SIG-M5 treated with dmso at 0.1 percent for 504 hours (cell line): ENCODE results near the gene ETV6.
"Not testable (repeated sequence)": the region's sequence is repeated elsewhere in the genome, so short reads cannot be mapped to it uniquely, and the experiment has no call there.

Experiments
- DNase-seq: peaks from one replicate; lab custom pipeline; 2025; ENCODE audit not compliant: unreplicated experiment; lab: John Stamatoyannopoulos, UW

ETV6 gene

DNA sequence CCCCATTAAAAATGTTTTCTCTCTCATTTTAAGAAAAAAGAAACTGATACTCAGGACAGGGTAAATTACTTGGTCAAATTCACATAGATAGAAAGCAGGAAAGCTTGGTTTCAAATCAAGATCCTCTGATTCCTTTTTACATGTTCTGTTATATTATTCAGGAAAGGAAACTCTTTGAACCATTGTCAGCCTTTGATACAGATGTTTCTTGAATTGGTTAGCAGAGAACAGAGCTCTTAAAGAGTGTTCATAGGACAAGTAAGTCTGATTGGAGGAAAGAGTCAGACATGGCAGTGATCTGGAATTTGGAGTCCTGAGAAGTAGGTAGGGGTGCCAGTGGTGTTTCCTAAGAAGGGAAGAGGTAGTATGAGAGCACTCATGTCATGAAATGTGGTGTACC, 256.1 kb downstream of the ETV6 start:
- no peak for DNase-seq

DNA sequence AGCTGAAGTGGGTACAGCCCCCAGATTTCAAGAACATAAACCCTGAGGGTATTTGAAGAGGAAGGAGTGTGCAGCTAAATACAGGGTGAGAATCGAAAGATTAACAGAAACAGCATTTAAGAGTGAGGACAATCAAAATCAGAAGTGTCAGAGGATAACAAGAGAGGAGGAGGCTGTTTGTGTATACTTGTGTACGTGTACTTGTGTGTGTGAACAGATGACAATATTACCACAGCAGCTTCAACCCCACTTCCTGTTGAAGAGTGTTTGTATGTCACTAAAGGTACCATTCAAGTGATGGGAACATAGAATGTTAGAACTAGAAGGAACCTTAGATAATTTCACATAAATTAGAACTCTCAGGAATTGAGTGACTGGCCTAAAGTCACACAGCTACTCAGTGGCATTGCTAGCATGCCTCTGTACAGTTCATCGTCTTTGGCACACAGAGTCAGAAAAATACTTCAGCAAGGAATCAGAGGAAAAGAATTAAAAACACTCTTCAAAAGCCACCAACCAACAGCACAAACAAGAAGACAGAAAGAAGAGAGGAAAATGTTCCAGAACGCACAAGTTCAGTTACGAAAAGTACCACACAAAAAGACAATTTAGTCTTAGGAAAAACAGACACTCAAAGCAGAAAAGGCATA, 256.9 kb downstream of the ETV6 start:
- DNase-seq, result no peak

DNA sequence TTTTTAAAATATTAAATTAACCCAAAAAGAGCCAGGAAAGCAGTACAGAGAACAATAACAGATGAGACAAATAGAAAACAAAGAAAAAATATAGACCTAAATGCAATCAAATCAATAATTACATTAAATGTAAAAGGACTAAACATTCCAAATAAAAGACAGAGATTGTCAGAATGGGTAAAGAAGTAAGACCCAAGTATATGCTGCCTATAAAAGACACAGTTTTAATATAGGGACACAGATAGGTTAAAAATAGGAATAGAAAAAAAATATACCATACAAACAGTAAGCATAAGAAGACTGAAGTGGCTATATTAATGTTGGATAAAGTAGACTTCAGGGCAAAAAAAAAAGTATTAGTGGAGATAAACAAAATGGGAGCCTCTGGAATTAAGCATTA, 258.2 kb downstream of the ETV6 start:
- no peak for DNase-seq

DNA sequence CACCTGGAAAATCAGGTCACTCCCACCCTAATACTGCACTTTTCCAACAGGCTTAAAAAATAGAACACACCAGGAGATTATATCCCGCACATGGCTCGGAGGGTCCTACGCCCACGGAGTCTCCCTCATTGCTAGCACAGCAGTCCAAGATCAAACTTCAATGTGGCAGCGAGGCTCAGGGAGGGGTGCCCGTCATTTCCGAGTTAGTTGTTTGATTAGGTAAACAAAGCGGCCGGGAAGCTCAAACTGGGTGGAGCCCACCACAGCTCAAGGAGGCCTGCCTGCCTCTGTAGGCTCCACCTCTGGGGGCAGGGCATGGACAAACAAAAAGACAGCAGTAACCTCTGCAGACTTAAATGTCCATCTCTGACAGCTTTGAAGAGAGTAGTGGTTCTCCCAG, 259.9 kb downstream of the ETV6 start:
- not testable (repeated sequence) for DNase-seq

DNA sequence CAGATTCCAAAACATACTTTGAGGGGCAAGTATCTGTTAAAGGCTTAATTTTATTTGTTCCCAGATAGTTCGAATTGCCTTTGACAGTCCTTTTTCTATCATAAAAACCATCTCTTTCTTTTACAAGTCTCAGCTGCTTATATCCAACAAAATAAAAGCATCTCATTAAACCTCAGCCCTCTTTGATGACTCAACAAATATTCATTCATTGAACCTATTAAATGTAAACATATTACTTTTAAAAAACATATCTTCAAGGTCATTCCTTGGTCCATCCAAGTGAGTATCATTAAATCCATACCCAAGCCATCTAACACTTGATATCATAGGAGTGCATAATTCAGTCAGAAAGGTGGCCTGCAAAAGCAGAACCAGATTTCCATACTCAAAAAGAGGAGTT, 266.6 kb downstream of the ETV6 start:
- no peak for DNase-seq

DNA sequence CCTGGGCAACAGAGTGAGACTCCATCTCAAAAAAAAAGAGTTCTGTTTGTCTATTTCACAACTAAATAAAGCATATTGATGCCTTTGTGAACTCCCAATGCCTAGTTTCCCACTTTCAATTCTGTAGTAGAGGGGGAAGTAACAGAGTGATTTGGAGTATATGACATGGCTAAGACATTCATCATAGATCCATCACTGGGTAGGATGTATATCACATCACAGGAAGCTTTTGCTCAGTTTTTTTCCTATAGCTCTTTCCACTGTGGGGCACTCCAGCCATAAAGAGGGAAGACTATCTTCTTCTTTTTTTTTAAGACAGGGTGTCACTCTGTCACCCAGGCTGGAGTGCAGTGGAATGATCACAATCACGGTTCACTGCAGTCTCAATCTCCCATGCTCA, 267.3 kb downstream of the ETV6 start:
- no peak for DNase-seq

DNA sequence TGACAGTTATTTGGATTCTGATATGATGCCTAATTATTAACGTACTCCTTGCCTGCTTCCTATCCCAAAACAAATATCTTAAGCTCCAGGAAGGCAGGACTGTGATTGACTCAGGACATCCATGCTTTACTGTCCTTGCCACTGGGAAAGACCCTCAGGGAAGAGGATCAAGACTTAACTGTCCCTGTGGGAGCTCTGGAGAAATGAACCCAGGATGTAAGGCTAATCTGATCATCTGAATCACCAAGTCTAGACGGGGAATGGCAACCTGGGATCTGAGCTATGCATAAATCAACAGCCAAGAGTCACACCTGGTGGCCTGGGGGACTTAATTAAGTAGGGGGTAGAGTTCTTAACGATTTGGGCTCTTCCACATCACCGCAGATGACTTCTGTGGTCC, 268.0 kb downstream of the ETV6 start:
- DNase-seq, result no peak

DNA sequence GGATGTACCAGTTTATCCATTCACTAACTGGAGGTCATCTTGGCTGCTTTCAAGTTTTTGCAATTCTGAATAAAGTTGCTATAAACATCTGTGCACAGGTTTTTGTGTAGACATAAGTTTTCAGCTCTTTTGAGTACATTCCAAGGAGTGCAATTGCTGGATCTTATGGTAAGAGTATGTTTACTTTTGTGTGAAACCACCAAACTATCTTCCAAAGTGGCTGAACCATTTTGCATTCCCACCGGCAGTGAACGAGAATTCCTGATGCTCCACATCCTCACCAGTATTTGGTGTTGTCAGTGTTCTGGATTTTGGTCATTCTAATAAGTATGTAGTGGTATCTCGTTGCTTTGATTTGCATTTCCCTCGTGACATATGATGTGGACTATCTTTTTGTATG, 270.8 kb downstream of the ETV6 start:
- no peak for DNase-seq

DNA sequence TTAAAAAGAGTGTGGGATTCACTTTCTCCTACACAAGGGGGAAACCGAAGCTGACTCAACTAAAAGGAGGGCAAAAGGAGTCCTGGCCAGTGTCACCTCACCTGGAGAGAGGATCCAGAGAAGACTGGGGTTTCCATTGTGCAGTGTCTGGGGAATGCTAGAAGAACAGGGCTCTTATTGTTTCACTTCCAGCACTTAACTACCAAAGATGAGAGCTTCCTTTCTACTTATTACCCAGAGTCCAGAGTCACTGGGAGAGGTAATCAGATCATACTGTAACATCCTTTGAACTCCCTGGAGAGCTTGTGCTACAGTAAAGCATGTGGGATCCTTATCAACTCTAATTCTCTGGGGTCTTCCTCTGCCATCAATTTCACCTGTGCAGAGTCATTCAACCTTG, 272.9 kb downstream of the ETV6 start:
- DNase-seq, result no peak

DNA sequence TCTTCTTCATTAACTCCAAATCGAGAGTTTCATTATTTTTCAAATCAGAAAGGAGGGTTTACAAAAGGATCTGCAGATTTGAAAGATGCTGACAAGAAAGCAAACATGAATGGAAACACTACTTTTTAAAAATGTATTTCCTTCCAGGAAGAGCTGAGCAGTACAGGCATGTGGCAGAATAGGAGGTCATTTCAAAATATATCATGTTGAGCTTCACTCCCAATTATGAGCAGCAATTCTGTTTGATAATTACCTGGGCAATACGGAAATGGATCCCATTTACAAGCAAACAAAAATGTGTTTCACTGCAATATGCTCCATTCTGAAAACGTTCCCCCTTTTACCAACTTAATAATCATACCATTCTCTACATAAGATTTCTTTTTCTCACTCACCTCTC, 273.6 kb downstream of the ETV6 start:
- DNase-seq, result no peak

DNA sequence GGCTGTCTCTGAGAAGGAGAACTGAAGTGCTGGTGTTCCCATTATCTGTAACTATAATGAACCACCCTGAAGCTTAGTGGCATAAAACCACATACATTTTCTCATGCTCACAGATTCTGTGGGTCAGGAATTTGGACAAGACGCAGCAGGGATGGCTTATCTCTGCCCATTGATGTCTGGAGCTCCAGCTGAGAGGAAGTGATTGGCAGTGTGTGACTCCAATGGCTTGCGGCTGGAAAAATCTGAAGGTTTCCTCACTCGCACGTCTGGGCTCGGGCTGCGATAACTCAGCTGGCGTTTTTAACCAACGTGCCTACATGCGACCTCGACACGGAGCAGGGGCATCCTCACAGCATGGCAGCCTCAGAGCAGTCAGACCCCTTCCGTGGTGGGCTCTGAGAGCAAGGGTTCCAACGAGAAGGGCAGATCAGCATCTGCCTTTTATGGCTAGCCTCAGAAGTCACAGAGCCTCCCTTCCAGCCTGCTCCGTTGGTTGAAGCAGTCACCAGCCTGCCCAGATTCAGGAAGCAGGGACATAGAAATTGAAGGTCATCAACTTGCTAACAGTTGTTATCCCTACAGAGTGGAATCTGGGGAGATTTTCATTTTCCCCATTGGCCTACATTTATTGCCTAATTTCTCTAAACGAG, 277.9 kb downstream of the ETV6 start:
- DNase-seq, result no peak

DNA sequence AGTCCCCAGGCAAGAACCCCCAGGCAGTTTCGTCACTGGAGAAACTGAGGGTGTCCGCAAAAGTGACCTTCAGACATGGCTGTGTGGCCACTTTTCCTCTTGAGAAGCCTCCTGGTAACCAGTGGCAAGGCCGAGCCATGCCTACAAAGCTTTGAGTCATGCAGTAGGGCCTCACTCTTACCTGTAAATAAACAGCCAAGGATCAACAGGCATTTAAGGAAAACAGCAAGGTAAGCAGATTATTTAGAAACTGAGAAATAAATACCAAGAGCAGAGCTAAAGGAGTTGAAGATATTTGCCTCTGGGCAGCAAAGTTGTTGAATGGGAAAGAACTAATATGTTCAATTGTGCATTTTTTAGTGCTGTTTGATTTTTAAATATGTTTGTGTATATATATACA, 280.2 kb downstream of the ETV6 start:
- no peak for DNase-seq

DNA sequence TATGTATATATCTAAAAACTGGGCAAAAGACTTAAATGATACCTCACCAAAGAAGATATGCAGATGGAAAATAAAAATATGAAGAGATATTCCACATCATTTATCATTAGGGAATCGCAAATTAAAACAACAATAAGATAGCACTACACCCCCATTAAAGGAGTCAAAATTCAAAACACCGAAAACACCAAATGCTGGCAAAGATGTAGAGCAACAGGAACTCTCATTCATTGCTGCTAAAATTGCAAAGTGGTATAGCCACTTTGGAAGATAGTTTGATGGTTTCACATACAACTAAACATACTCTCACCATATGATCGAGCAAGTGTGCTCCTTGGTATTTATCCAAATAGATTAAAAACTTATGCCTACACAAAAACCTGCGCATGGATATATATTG, 289.7 kb downstream of the ETV6 start:
- no peak for DNase-seq

DNA sequence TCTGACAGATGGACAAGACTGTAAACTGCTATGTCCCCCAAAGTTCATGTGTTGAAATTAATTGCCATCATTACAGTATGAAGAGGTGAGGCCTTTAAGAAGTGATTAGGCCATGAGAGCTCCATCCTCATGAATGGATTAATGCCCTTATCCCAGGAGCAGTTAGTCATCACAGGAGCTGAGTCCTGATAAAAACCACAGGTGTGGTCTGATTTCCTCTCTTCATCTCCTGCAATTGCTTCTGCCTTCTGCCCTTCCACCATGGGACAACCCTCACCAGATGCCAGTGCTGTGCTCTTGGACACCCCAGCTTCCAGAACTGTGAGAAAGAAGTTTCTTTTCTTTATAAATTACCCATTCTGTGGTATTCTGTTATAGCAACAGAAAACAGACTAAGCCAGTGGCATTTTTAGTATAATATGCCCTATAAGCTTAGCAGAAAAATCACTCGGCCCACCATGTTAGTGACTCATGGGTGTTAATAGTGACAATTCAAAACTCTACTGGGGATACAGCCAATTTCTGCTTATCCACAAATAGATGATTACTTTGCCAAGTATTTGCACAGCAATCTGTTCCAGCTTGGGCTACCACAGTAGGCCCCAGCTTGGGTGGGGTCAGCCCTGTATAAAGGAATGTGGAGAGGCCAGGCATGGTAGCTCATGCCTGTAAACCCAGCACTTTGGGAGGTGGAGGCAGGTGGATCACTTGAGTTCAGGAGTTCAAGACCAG, 292.3 kb downstream of the ETV6 start:
- DNase-seq, result no peak

DNA sequence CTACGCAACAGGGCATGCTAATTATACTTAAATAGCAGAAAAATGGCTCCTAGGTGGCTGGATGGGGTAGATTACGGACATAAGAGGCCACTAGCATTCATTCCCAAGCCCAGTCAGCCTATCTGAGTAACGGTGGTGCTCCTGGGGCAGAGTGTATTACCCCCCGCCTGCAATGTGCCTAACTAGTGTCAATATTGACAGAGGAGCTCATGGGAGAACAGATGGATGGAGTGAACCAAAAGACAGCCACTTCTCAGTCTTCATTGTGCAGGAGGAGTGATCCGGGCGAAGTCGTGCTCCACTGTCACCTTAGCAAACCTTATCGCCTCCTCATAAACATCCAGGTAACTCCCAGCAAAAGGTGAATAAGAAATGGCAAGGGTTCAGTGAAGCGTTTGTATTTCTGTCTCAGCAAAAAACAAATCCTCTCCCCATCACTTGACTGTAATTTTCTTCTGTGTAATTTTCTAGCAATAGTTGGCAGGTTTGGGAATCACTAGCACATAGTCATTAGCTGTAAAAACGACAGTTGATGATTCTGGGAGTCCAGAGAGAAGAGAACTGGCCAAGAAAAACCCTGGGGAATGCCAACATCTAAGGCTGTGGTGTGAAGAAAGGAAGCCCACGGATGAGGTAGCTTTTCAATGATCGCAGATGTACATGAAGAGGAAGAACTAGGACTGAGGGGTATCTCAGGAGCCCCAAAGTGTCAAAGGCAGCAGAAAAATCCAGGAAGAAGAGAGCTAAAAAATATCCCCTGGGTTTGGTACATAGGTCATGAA, 294.6 kb downstream of the ETV6 start:
- no peak for DNase-seq
